NCI-H128 (cell line): ENCODE results near the gene ERVH48-1.
"Not testable (repeated sequence)": the region's sequence is repeated elsewhere in the genome, so short reads cannot be mapped to it uniquely, and the experiment has no call there.

Source experiments
- DNase-seq: peaks from one replicate; lab custom pipeline; 2025; ENCODE audit not compliant: unreplicated experiment; lab: John Stamatoyannopoulos, UW

Gene ERVH48-1

GRCh38 chr21:42908484-42908883 is 16.9 kb downstream of the ERVH48-1 start:
- DNase-seq = not testable (repeated sequence)

- DNase-seq = no peak
Measured at GRCh38 chr21:42906233-42906632, 19.2 kb downstream of the ERVH48-1 start.

- DNase-seq = no peak
Measured at GRCh38 chr21:42905195-42905594, 20.2 kb downstream of the ERVH48-1 start.

- DNase-seq = no peak
Measured at GRCh38 chr21:42903817-42904216, 21.6 kb downstream of the ERVH48-1 start.

GRCh38 chr21:42900446-42900845 is 25.0 kb downstream of the ERVH48-1 start:
- no peak for DNase-seq

- DNase-seq = peak; percentile 96
Measured at GRCh38 chr21:42892931-42893755, 32.3 kb downstream of the ERVH48-1 start, which contains the start of gene NDUFV3. NDUFV3 (plus strand) TSS chr21:42893309; CDS start chr21:42893334, 25 bp downstream.

GRCh38 chr21:42892582-42892930 is 32.9 kb downstream of the ERVH48-1 start:
- DNase-seq = peak; percentile 38

- DNase-seq = no peak
Measured at GRCh38 chr21:42887326-42887725, 38.1 kb downstream of the ERVH48-1 start.

GRCh38 chr21:42883921-42884320 is 41.5 kb downstream of the ERVH48-1 start:
- DNase-seq = no peak

- DNase-seq = no peak
Measured at GRCh38 chr21:42880352-42880751, 45.1 kb downstream of the ERVH48-1 start.

GRCh38 chr21:42878993-42879787 is 46.2 kb downstream of the ERVH48-1 start, which contains the start of gene WDR4:
WDR4 (minus strand) TSS chr21:42879539; CDS start chr21:42879495, 44 bp downstream.
- peak; percentile 93 for DNase-seq

GRCh38 chr21:42878678-42878992 is 46.8 kb downstream of the ERVH48-1 start:
- no peak for DNase-seq

- DNase-seq = not testable (repeated sequence)
Measured at GRCh38 chr21:42875811-42876210, 49.6 kb downstream of the ERVH48-1 start.

- DNase-seq = no peak
Measured at GRCh38 chr21:42873096-42873495, 52.3 kb downstream of the ERVH48-1 start.

GRCh38 chr21:42868196-42868595 is 57.2 kb downstream of the ERVH48-1 start:
- no peak for DNase-seq
